ENCODE results near the gene RPSA.

GRCh38 chr3:39415983-39416382 lies 9.5 kb downstream of the RPSA start:
- no peak for TF ChIP-seq GATA2 (IDR thresholded peaks at IDR 0.05; ENCODE audit: low read depth, low read length)
- TF ChIP-seq GATA3 (IDR thresholded peaks at IDR 0.05; ENCODE audit: low read depth, low read length) = no peak

Data from SH-SY5Y (cell line).